Left colon (tissue), 2 donors: ENCODE data around the gene SLC22A16. TPM values are rescaled to one million over a fixed set of nuclear protein-coding genes. Genes with fewer than 3 reads are reported as not detected.
"Not testable (repeated sequence)": the region's sequence is repeated elsewhere in the genome, so short reads cannot be mapped to it uniquely, and the experiment has no call there.

Source experiments
- ATAC-seq: fragments of 200-7000 bp; cut with Tn5 transposase; one replicate; pipeline ENCODE4 v1.9.1; 2020; ENCODE audit warnings: mild to moderate bottlenecking, moderate library complexity
- DNase-seq, 2 donors: peaks; one replicate each; pipeline ENCODE4 v3.0.0-alpha.2; 2020
- intact Hi-C, 2 donors: fragments of 100-400 bp; cut with DNase I in 1 of 2; cut with micrococcal nuclease in 1 of 2; formaldehyde crosslinking; loops; one replicate each; pipeline versions ENCODE4 v1.11.2 to v1.14.0; 2022; cut with DNase I, micrococcal nuclease
- total RNA-seq, 2 donors: library from RNA; stranded (reverse); fragmentation: NEBNext Ultra II Directional; extraction: Animal tissue kit (Norgen Biotek cat#: 25700); gene quantifications; one replicate each; pipeline ENCODE4 v1.2.1, GENCODE V29; 2021
- donor health status: DM: no; HTN: no; CAD: no.
- donor health status: DM: yes; HTN: yes; CAD: no.

Gene SLC22A16
- total RNA-seq, 2 donors from 2014 or later, result not detected

- intact Hi-C loops, result no loop called here
- ATAC-seq (no peak), DNase-seq (no peak)
Measured at GRCh38 chr6:110492584-110492983, 16.2 kb upstream of the SLC22A16 start.

GRCh38 chr6:110491644-110492317 lies 15.4 kb upstream of the SLC22A16 start:
- ATAC-seq (no peak), DNase-seq (no peak)
- intact Hi-C loops, result no loop called here

GRCh38 chr6:110491299-110491643 lies 14.9 kb upstream of the SLC22A16 start:
- DNase-seq, result no peak
- no peak for ATAC-seq
- intact Hi-C loops, result no loop called here

- DNase-seq, result no peak
- intact Hi-C loops, result no loop called here
- no peak for ATAC-seq
Measured at GRCh38 chr6:110490110-110490509, 13.7 kb upstream of the SLC22A16 start.

- intact Hi-C loops, result no loop called here
- no peak for DNase-seq
- ATAC-seq, result no peak
Measured at GRCh38 chr6:110488606-110489190, 12.3 kb upstream of the SLC22A16 start.

GRCh38 chr6:110487968-110488381 lies 11.6 kb upstream of the SLC22A16 start:
- DNase-seq, intact Hi-C loops, ATAC-seq: not testable (repeated sequence)

GRCh38 chr6:110486756-110487155 lies 10.3 kb upstream of the SLC22A16 start:
- no peak for ATAC-seq
- no peak for DNase-seq
- intact Hi-C loops, result no loop called here

- DNase-seq, result no peak
- intact Hi-C loops, result no loop called here
- ATAC-seq, result no peak
Measured at GRCh38 chr6:110485491-110485890, 9.1 kb upstream of the SLC22A16 start.

GRCh38 chr6:110484321-110484720 lies 7.9 kb upstream of the SLC22A16 start:
- DNase-seq, result no peak
- ATAC-seq, result no peak
- intact Hi-C loops, result no loop called here

GRCh38 chr6:110482774-110483400 lies 6.5 kb upstream of the SLC22A16 start:
- intact Hi-C loops, result no loop called here
- no peak for ATAC-seq
- DNase-seq, result no peak

- DNase-seq, result no peak
- ATAC-seq, result no peak
- intact Hi-C loops, result no loop called here
Measured at GRCh38 chr6:110481081-110481480, 4.7 kb upstream of the SLC22A16 start.

- intact Hi-C loops, result no loop called here
Measured at GRCh38 chr6:110475066-110475653, 1.3 kb downstream of the SLC22A16 start.

GRCh38 chr6:110474500-110474899 lies 1.9 kb downstream of the SLC22A16 start:
- DNase-seq (no peak), ATAC-seq (no peak)
- intact Hi-C loops, result no loop called here

More at GRCh38 chr6:110475066-110475653, 1.3 kb downstream of the SLC22A16 start:
- no peak for ATAC-seq
- DNase-seq, result no peak

GRCh38 chr6:110472739-110473138 lies 3.7 kb downstream of the SLC22A16 start:
- DNase-seq, result no peak
- no peak for ATAC-seq
- intact Hi-C loops, result no loop called here

- ATAC-seq (no peak), DNase-seq (no peak)
- intact Hi-C loops, result no loop called here
Measured at GRCh38 chr6:110471726-110472365, 4.6 kb downstream of the SLC22A16 start.

- ATAC-seq, result no peak
- no peak for DNase-seq
- intact Hi-C loops, result no loop called here
Measured at GRCh38 chr6:110468731-110469130, 7.7 kb downstream of the SLC22A16 start.

GRCh38 chr6:110467566-110468140 lies 8.8 kb downstream of the SLC22A16 start:
- intact Hi-C loops, result no loop called here
- DNase-seq (no peak), ATAC-seq (no peak)

GRCh38 chr6:110462884-110463481 lies 13.4 kb downstream of the SLC22A16 start:
- DNase-seq (no peak), ATAC-seq (no peak)
- intact Hi-C loops, result no loop called here

GRCh38 chr6:110461376-110461775 lies 15.0 kb downstream of the SLC22A16 start:
- ATAC-seq, result no peak
- intact Hi-C loops, result no loop called here
- no peak for DNase-seq
